Mesendoderm (in vitro differentiated cells): ENCODE data around the gene OSGEPL1.

Source experiments
- DNase-seq: peaks from one replicate; pipeline ENCODE4 v3.0.0; 2013
- H2AK5ac ChIP-seq: 2 replicates; pipeline ENCODE4 v1.6.1; 2013; ENCODE audit warnings: low read length, inconsistent platforms
- H2BK120ac ChIP-seq: 2 replicates; pipeline ENCODE4 v1.6.1; 2013; ENCODE audit warnings: low read depth, mild to moderate bottlenecking, low read length, moderate library complexity, mixed read lengths
- H2BK15ac ChIP-seq: replicated peaks from 2 replicates; pipeline ENCODE4 v1.6.1; 2013; ENCODE audit warnings: low read depth, mild to moderate bottlenecking, moderate library complexity
- H2BK5ac ChIP-seq: 2 replicates; pipeline ENCODE4 v1.6.1; 2013; ENCODE audit warnings: low read length, inconsistent platforms
- H3K18ac ChIP-seq: 2 replicates; pipeline ENCODE4 v1.6.1; 2013; ENCODE audit warnings: mild to moderate bottlenecking, low read length, mixed read lengths
- H3K23ac ChIP-seq: one replicate; pipeline ENCODE4 v1.6.1; 2013; ENCODE audit warnings: low read length
- H3K27ac ChIP-seq: 2 replicates; pipeline ENCODE4 v1.5.1; 2013; ENCODE audit warnings: low read depth, mild to moderate bottlenecking, inconsistent platforms, low read length, moderate library complexity
- H3K27me3 ChIP-seq: 2 replicates; pipeline ENCODE4 v1.6.1; 2013; ENCODE audit warnings: low read length, control low read depth, mild to moderate bottlenecking, inconsistent platforms; ENCODE audit not compliant: insufficient read depth, poor library complexity
- H3K36me3 ChIP-seq: 2 replicates; pipeline ENCODE4 v1.6.1; 2013; ENCODE audit warnings: low read length, inconsistent platforms; ENCODE audit not compliant: control insufficient read depth, insufficient read depth
- H3K4ac ChIP-seq: one replicate; pipeline ENCODE4 v1.6.1; 2013; ENCODE audit warnings: low read depth, mild to moderate bottlenecking, low read length, moderate library complexity
- H3K4me1 ChIP-seq: 2 replicates; pipeline ENCODE4 v1.6.1; 2013; ENCODE audit warnings: low read depth, low read length, inconsistent platforms; ENCODE audit not compliant: control insufficient read depth
- H3K4me2 ChIP-seq: 2 replicates; pipeline ENCODE4 v1.6.1; 2013; ENCODE audit warnings: low read length
- H3K4me3 ChIP-seq: 2 replicates; pipeline ENCODE4 v1.5.1; 2013; ENCODE audit warnings: mild to moderate bottlenecking, low read length
- H3K56ac ChIP-seq: one replicate; pipeline ENCODE4 v1.6.1; 2013; ENCODE audit warnings: low read length
- H3K79me1 ChIP-seq: 2 replicates; pipeline ENCODE4 v1.6.1; 2013; ENCODE audit warnings: low read length, inconsistent platforms
- H3K79me2 ChIP-seq: 2 replicates; pipeline ENCODE4 v1.6.1; 2013; ENCODE audit warnings: mild to moderate bottlenecking, low read length; ENCODE audit not compliant: control insufficient read depth, insufficient read depth
- H3K9ac ChIP-seq: 2 replicates; pipeline ENCODE4 v1.6.1; 2013; ENCODE audit warnings: low read length, inconsistent platforms
- H4K5ac ChIP-seq: one replicate; pipeline ENCODE4 v1.6.1; 2013; ENCODE audit warnings: low read length
- H4K8ac ChIP-seq: one replicate; pipeline ENCODE4 v1.6.1; 2013; ENCODE audit warnings: low read depth, mild to moderate bottlenecking, control low read depth, low read length, moderate library complexity
- WGBS: extraction: QIAGEN DNeasy Blood & Tissue Kit; methylation state at CpG from one replicate; pipeline ENCODE4 v1.1.7; 2013; ENCODE audit warnings: low lambda C conversion rate, missing lambda C conversion rate; ENCODE audit not compliant: insufficient coverage; ENCODE audit errors: extremely low coverage; 5-methylcytosine and 5-hydroxymethylcytosine counted together

The OSGEPL1 gene

DNA sequence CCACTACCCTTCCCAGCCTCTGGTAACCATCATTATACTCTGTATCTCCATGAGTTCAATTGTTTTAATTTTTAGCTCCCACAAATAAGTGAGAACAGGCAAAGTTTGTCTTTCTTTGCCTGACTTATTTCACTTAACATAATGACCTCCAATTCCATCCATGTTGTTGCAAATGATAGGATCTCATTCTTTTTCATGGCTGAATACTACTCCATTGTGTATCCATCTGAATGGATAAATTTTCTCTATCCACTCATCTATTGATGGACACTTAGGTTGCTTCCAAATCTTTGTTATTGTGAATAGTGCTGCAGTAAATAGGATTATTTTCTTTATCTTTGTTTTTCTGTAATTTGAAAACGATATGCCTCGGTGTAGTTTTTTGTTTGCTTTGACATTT lies 61.9 kb downstream of the OSGEPL1 start:
- Histone ChIP-seq H3K4me3 (no peak overlapping the region), H4K5ac (no peak overlapping the region), H3K4ac (no peak overlapping the region), H2BK120ac (no peak overlapping the region), H3K23ac (no peak overlapping the region), H3K27me3 (no peaks in the 10 kb centered on the region), H2BK5ac (no peak overlapping the region), H3K56ac (no peak overlapping the region), H3K36me3 (no peaks in the 10 kb centered on the region), H3K4me1 (no peaks in the 10 kb centered on the region), H3K79me2 (no peaks in the 10 kb centered on the region), H3K27ac (no peak overlapping the region), H2BK15ac (no peak overlapping the region), H2AK5ac (no peak overlapping the region), H3K18ac (no peak overlapping the region), H3K4me2 (no peak overlapping the region), H3K9ac (no peak overlapping the region), H3K79me1 (no peaks in the 10 kb centered on the region), H4K8ac (no peak overlapping the region)
- no peak for DNase-seq
- WGBS = no CpG with 5 or more reads among the region's 2 CpGs

DNA sequence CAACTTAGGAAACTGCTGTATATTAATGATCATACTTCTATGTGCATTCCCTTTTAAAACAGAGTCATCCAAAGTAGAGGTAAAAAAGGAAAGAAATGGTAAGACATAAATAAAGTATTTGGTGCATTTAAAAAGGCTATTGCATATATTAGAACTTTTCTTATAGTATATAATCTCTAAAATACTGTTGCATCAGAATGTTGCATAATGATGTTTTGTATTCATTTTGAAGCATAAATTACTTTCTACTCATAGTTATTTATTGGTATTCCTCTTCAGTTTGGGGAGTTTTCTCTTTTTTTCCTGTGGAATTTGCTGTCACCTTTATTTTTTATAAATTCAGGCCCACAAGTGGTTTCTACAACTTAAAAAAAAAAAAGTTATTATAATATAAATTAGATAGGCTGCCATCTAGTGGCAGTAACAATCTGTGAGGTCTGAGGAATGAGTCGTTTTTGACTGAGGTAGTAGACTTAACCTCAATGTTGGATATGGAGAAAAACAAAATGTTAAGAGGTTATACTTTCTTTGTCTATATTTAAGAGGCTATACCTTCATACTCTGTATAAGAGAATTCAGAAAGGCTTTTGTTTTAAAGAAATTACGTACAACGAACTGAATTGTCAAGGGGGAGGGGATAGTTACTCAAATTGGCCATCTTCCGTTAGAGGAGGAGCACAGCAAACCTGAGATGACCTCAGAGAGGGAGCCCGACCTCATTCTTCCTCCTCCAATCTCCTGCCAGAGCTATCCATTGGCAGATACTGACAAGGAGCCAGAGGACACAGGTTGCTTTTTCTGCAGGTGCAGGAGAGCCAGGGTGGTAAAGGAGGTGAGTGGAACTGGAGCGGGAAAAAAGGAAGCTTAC lies 64.3 kb downstream of the OSGEPL1 start:
- no peak overlapping the region for H2BK15ac ChIP-seq
- H2AK5ac ChIP-seq = no peak overlapping the region
- peak; percentile 89 for DNase-seq
- no peak overlapping the region for H2BK120ac ChIP-seq
- H2BK5ac ChIP-seq = no peak overlapping the region
- no peak overlapping the region for H3K18ac ChIP-seq
- H3K79me1 ChIP-seq = no peaks in the 10 kb centered on the region
- no peak overlapping the region for H3K27ac ChIP-seq
- no peak overlapping the region for H3K4ac ChIP-seq
- no peak overlapping the region for H3K23ac ChIP-seq
- WGBS = no CpG with 5 or more reads among the region's 6 CpGs
- H3K4me3 ChIP-seq = no peak overlapping the region
- H3K36me3 ChIP-seq = no peaks in the 10 kb centered on the region
- no peak overlapping the region for H3K9ac ChIP-seq
- no peak overlapping the region for H4K5ac ChIP-seq
- no peaks in the 10 kb centered on the region for H3K79me2 ChIP-seq
- no peak overlapping the region for H4K8ac ChIP-seq
- H3K4me2 ChIP-seq = no peak overlapping the region
- no peaks in the 10 kb centered on the region for H3K4me1 ChIP-seq
- no peaks in the 10 kb centered on the region for H3K27me3 ChIP-seq
- H3K56ac ChIP-seq = no peak overlapping the region
